Central memory CD8-positive, alpha-beta T cell (primary cell): Measurements from ENCODE around the gene RUFY4.
A peak's percentile ranks its signal among the peaks of the same experiment; 100 is the strongest.

Experiments
- ATAC-seq: fragments of 150-1000 bp; cut with Tn5 transposase; replicated peaks from 2 replicates; pipeline ENCODE4 v1.10.0; 2022; ENCODE audit warnings: mild to moderate bottlenecking, moderate FRiP score, moderate number of reproducible peaks; ENCODE audit not compliant: poor library complexity, severe bottlenecking; ENCODE audit errors: extremely low read depth
- DNase-seq, 2 donors: peaks; one replicate each; pipeline ENCODE4 v3.0.0; 2021; ENCODE audit warnings: low spot score in 2 of 2
- H3K27ac Mint-ChIP-seq: one replicate; pipeline ENCODE4 v1.8.0; 2022; ENCODE audit warnings: low read depth, mild to moderate bottlenecking, moderate library complexity, mixed read lengths
- H3K27me3 Mint-ChIP-seq: one replicate; pipeline ENCODE4 v1.8.0; 2022; ENCODE audit warnings: mixed read lengths
- H3K36me3 Mint-ChIP-seq: one replicate; pipeline ENCODE4 v1.8.0; 2022; ENCODE audit warnings: mild to moderate bottlenecking, moderate library complexity, mixed read lengths; ENCODE audit not compliant: insufficient read depth
- H3K4me1 Mint-ChIP-seq: one replicate; pipeline ENCODE4 v1.8.0; 2022; ENCODE audit warnings: mixed read lengths
- H3K4me3 Mint-ChIP-seq: one replicate; pipeline ENCODE4 v1.8.0; 2022; ENCODE audit warnings: mild to moderate bottlenecking, moderate library complexity, mixed read lengths
- H3K9me3 Mint-ChIP-seq: one replicate; pipeline ENCODE4 v1.8.0; 2022; ENCODE audit warnings: mixed read lengths

The RUFY4 gene

GRCh38 chr2:218026676-218027425 lies 42.2 kb upstream of the RUFY4 start:
- no peaks in the 10 kb centered on the region for H3K4me1 Mint-ChIP-seq
- H3K36me3 Mint-ChIP-seq, result no peaks in the 10 kb centered on the region
- H3K4me3 Mint-ChIP-seq, result no peak overlapping the region
- no peak for ATAC-seq
- H3K9me3 Mint-ChIP-seq, result no peaks in the 10 kb centered on the region
- DNase-seq, result peak in 1 of 2 donors; percentile 2
- H3K27ac Mint-ChIP-seq, result no peak overlapping the region
- H3K27me3 Mint-ChIP-seq, result no peaks in the 10 kb centered on the region

- Mint-ChIP-seq H3K4me3 (no peak overlapping the region), H3K4me1 (no peaks in the 10 kb centered on the region)
Observed at GRCh38 chr2:218027426-218028188, 41.4 kb upstream of the RUFY4 start.

GRCh38 chr2:218028189-218028495 lies 40.9 kb upstream of the RUFY4 start:
- DNase-seq, result peak in 1 of 2 donors; percentile 5
- Mint-ChIP-seq H3K27ac (no peak overlapping the region), H3K4me1 (no peaks in the 10 kb centered on the region), H3K27me3 (no peaks in the 10 kb centered on the region), H3K36me3 (no peaks in the 10 kb centered on the region), H3K4me3 (no peak overlapping the region), H3K9me3 (no peaks in the 10 kb centered on the region)
- no peak for ATAC-seq

More at GRCh38 chr2:218027426-218028188, 41.4 kb upstream of the RUFY4 start:
- ATAC-seq (no peak), DNase-seq (peak in 1 of 2 donors; percentile 5)
- no peaks in the 10 kb centered on the region for H3K36me3 Mint-ChIP-seq
- no peaks in the 10 kb centered on the region for H3K9me3 Mint-ChIP-seq
- no peaks in the 10 kb centered on the region for H3K27me3 Mint-ChIP-seq
- no peak overlapping the region for H3K27ac Mint-ChIP-seq

- Mint-ChIP-seq H3K4me1 (no peaks in the 10 kb centered on the region), H3K36me3 (no peaks in the 10 kb centered on the region), H3K4me3 (no peak overlapping the region), H3K27me3 (no peaks in the 10 kb centered on the region), H3K9me3 (no peaks in the 10 kb centered on the region), H3K27ac (no peak overlapping the region)
- DNase-seq, result peak in 1 of 2 donors; percentile 7
- ATAC-seq, result no peak
Observed at GRCh38 chr2:218028562-218029348, 40.3 kb upstream of the RUFY4 start.

GRCh38 chr2:218029366-218030360 lies 39.4 kb upstream of the RUFY4 start:
- H3K9me3 Mint-ChIP-seq, result no peaks in the 10 kb centered on the region
- H3K27ac Mint-ChIP-seq, result no peak overlapping the region
- no peaks in the 10 kb centered on the region for H3K27me3 Mint-ChIP-seq
- DNase-seq (peak in 1 of 2 donors; percentile 1), ATAC-seq (no peak)
- H3K4me3 Mint-ChIP-seq, result no peak overlapping the region
- no peaks in the 10 kb centered on the region for H3K4me1 Mint-ChIP-seq
- H3K36me3 Mint-ChIP-seq, result peaks cover 2% of the 10 kb centered on the region

GRCh38 chr2:218030409-218031195 lies 38.5 kb upstream of the RUFY4 start:
- H3K27ac Mint-ChIP-seq, result no peak overlapping the region
- DNase-seq, result peak; percentile 8
- no peak for ATAC-seq
- H3K4me3 Mint-ChIP-seq, result no peak overlapping the region
- H3K9me3 Mint-ChIP-seq, result no peaks in the 10 kb centered on the region
- H3K36me3 Mint-ChIP-seq, result peaks cover 2% of the 10 kb centered on the region
- H3K27me3 Mint-ChIP-seq, result no peaks in the 10 kb centered on the region
- H3K4me1 Mint-ChIP-seq, result no peaks in the 10 kb centered on the region

GRCh38 chr2:218031261-218031660 lies 37.8 kb upstream of the RUFY4 start:
- Mint-ChIP-seq H3K4me1 (no peaks in the 10 kb centered on the region), H3K4me3 (no peak overlapping the region), H3K27me3 (no peaks in the 10 kb centered on the region), H3K9me3 (no peaks in the 10 kb centered on the region), H3K36me3 (peaks cover 2% of the 10 kb centered on the region), H3K27ac (no peak overlapping the region)
- ATAC-seq, result no peak
- no peak for DNase-seq

GRCh38 chr2:218031771-218032257 lies 37.2 kb upstream of the RUFY4 start:
- DNase-seq (peak in 1 of 2 donors; percentile 5), ATAC-seq (no peak)
- H3K4me1 Mint-ChIP-seq, result no peaks in the 10 kb centered on the region
- H3K4me3 Mint-ChIP-seq, result no peak overlapping the region
- H3K9me3 Mint-ChIP-seq, result no peaks in the 10 kb centered on the region
- H3K36me3 Mint-ChIP-seq, result peaks cover 2% of the 10 kb centered on the region
- H3K27ac Mint-ChIP-seq, result no peak overlapping the region
- H3K27me3 Mint-ChIP-seq, result no peaks in the 10 kb centered on the region

GRCh38 chr2:218032336-218033171 lies 36.5 kb upstream of the RUFY4 start:
- DNase-seq, result peak; percentile 8 to 11

GRCh38 chr2:218033208-218033589 lies 35.9 kb upstream of the RUFY4 start:
- H3K4me3 Mint-ChIP-seq, result no peak overlapping the region

More at GRCh38 chr2:218032336-218033171, 36.5 kb upstream of the RUFY4 start:
- H3K36me3 Mint-ChIP-seq, result peaks cover 2% of the 10 kb centered on the region
- no peaks in the 10 kb centered on the region for H3K27me3 Mint-ChIP-seq
- no peak overlapping the region for H3K4me3 Mint-ChIP-seq
- no peaks in the 10 kb centered on the region for H3K4me1 Mint-ChIP-seq
- ATAC-seq, result no peak
- no peak overlapping the region for H3K27ac Mint-ChIP-seq
- no peaks in the 10 kb centered on the region for H3K9me3 Mint-ChIP-seq

More at GRCh38 chr2:218033208-218033589, 35.9 kb upstream of the RUFY4 start:
- no peaks in the 10 kb centered on the region for H3K9me3 Mint-ChIP-seq
- DNase-seq, result peak; percentile 8 to 13
- no peaks in the 10 kb centered on the region for H3K4me1 Mint-ChIP-seq
- ATAC-seq, result no peak
- no peaks in the 10 kb centered on the region for H3K27me3 Mint-ChIP-seq
- H3K27ac Mint-ChIP-seq, result no peak overlapping the region
- peaks cover 2% of the 10 kb centered on the region for H3K36me3 Mint-ChIP-seq
